H9 (cell line): ENCODE data around the gene CHCHD6. TPM values are rescaled to one million over a fixed set of nuclear protein-coding genes. Genes with fewer than 3 reads are reported as not detected.

Source experiments
- DNase-seq: peaks from one replicate; pipeline ENCODE4 v3.0.0-alpha.2; 2017
- H2AFZ ChIP-seq: one replicate; pipeline ENCODE4 v1.6.1; 2013; ENCODE audit warnings: mild to moderate bottlenecking, low read length, control low read depth, moderate library complexity
- H2AK5ac ChIP-seq: 2 replicates; pipeline ENCODE4 v1.6.1; 2013; ENCODE audit warnings: low read length, control low read depth, mixed read lengths; ENCODE audit not compliant: insufficient read length
- H2BK120ac ChIP-seq: one replicate; pipeline ENCODE4 v1.6.1; 2013; ENCODE audit warnings: low read depth, mild to moderate bottlenecking, low read length, control low read depth, inconsistent platforms; ENCODE audit not compliant: poor library complexity, severe bottlenecking
- H2BK12ac ChIP-seq: 2 replicates; pipeline ENCODE4 v1.6.1; 2013; ENCODE audit warnings: low read length, control low read depth, mixed read lengths, low read depth; ENCODE audit not compliant: insufficient read length
- H2BK15ac ChIP-seq: 2 replicates; pipeline ENCODE4 v1.6.1; 2013; ENCODE audit warnings: low read depth, low read length, control low read depth
- H2BK20ac ChIP-seq: one replicate; pipeline ENCODE4 v1.6.1; 2013; ENCODE audit warnings: low read depth, mild to moderate bottlenecking, low read length, control low read depth, inconsistent platforms; ENCODE audit not compliant: poor library complexity, severe bottlenecking
- H2BK5ac ChIP-seq: 2 replicates; pipeline ENCODE4 v1.6.1; 2013; ENCODE audit warnings: low read length, control low read depth, mixed read lengths; ENCODE audit not compliant: insufficient read length
- H3K14ac ChIP-seq: 2 replicates; pipeline ENCODE4 v1.6.1; 2013; ENCODE audit warnings: low read length, control low read depth; ENCODE audit not compliant: insufficient read depth
- H3K18ac ChIP-seq: 2 replicates; pipeline ENCODE4 v1.6.1; 2013; ENCODE audit warnings: low read depth, mild to moderate bottlenecking, mixed read lengths, low read length, control low read depth; ENCODE audit not compliant: insufficient read length
- H3K23ac ChIP-seq: 2 replicates; pipeline ENCODE4 v1.6.1; 2013; ENCODE audit warnings: low read length, control low read depth, mixed read lengths, low read depth; ENCODE audit not compliant: insufficient read length
- H3K23me2 ChIP-seq: 2 replicates; pipeline ENCODE4 v1.6.1; 2013; ENCODE audit warnings: low read depth, mild to moderate bottlenecking, mixed read lengths, low read length, control low read depth; ENCODE audit not compliant: insufficient read length, poor library complexity, severe bottlenecking
- H3K27ac ChIP-seq: 2 replicates; pipeline ENCODE4 v1.5.1; 2013; ENCODE audit warnings: low read length, control low read depth, mixed read lengths, low read depth; ENCODE audit not compliant: insufficient read length
- H3K27me3 ChIP-seq: 2 replicates; pipeline ENCODE4 v1.6.1; 2013; ENCODE audit warnings: low read length, control low read depth, inconsistent platforms; ENCODE audit not compliant: insufficient read depth
- H3K4ac ChIP-seq: 2 replicates; pipeline ENCODE4 v1.6.1; 2013; ENCODE audit warnings: low read depth, mild to moderate bottlenecking, control low read depth, inconsistent platforms, low read length, moderate library complexity
- H3K4me1 ChIP-seq: 2 replicates; pipeline ENCODE4 v1.6.1; 2013; ENCODE audit warnings: low read length, control low read depth, inconsistent platforms; ENCODE audit not compliant: insufficient read depth
- H3K4me2 ChIP-seq: 2 replicates; pipeline ENCODE4 v1.6.1; 2013; ENCODE audit warnings: low read length, control low read depth, mixed read lengths; ENCODE audit not compliant: insufficient read length, insufficient read depth
- H3K56ac ChIP-seq: 2 replicates; pipeline ENCODE4 v1.6.1; 2013; ENCODE audit warnings: low read depth, mild to moderate bottlenecking, mixed read lengths, low read length, control low read depth; ENCODE audit not compliant: insufficient read length
- H3K79me1 ChIP-seq: 2 replicates; pipeline ENCODE4 v1.6.1; 2013; ENCODE audit warnings: low read depth, mild to moderate bottlenecking, moderate library complexity, low read length, control low read depth, inconsistent platforms; ENCODE audit not compliant: insufficient read depth, poor library complexity, severe bottlenecking
- H3K79me2 ChIP-seq: 2 replicates; pipeline ENCODE4 v1.6.1; 2013; ENCODE audit warnings: low read length, control low read depth, inconsistent platforms; ENCODE audit not compliant: insufficient read depth
- H3K9ac ChIP-seq: 2 replicates; pipeline ENCODE4 v1.6.1; 2013; ENCODE audit warnings: low read length, control low read depth, mixed read lengths; ENCODE audit not compliant: insufficient read length; ENCODE audit errors: extremely low read depth
- H3K9me3 ChIP-seq: one replicate; pipeline ENCODE4 v1.6.1; 2013; ENCODE audit warnings: low read depth, low read length, inconsistent platforms; ENCODE audit not compliant: control insufficient read depth
- H3T11ph ChIP-seq: one replicate; pipeline ENCODE4 v1.6.1; 2013; ENCODE audit warnings: mild to moderate bottlenecking, low read length, control low read depth, inconsistent platforms
- H4K20me1 ChIP-seq: one replicate; pipeline ENCODE4 v1.6.1; 2013; ENCODE audit not compliant: control insufficient read depth, insufficient read length, insufficient read depth
- H4K5ac ChIP-seq: 2 replicates; pipeline ENCODE4 v1.6.1; 2013; ENCODE audit warnings: low read depth, mild to moderate bottlenecking, mixed read lengths, low read length, control low read depth; ENCODE audit not compliant: insufficient read length
- H4K8ac ChIP-seq: replicated peaks from 2 replicates; pipeline ENCODE4 v1.6.1; 2013; ENCODE audit warnings: low read length, control low read depth, mixed read lengths, low read depth; ENCODE audit not compliant: insufficient read length
- H4K91ac ChIP-seq: 2 replicates; pipeline ENCODE4 v1.6.1; 2013; ENCODE audit warnings: low read depth, mild to moderate bottlenecking, moderate library complexity, mixed read lengths, low read length, control low read depth; ENCODE audit not compliant: insufficient read length
- H3K27ac Mint-ChIP-seq, 3 experiments: 2 replicates in 2 of 3; 3 replicates in 1 of 3; pipeline ENCODE4 v1.8.0; 2020 to 2021; ENCODE audit warnings: mixed read lengths in 3 of 3, mild to moderate bottlenecking in 1 of 3, moderate library complexity in 1 of 3
- H3K27me3 Mint-ChIP-seq: 2 replicates; pipeline ENCODE4 v1.8.0; 2021; ENCODE audit warnings: low read depth, mild to moderate bottlenecking, moderate library complexity, mixed read lengths
- H3K36me3 Mint-ChIP-seq, 3 experiments: 2 replicates in 2 of 3; 3 replicates in 1 of 3; pipeline ENCODE4 v1.8.0; 2020 to 2021; ENCODE audit warnings: low read depth in 3 of 3, mixed read lengths in 3 of 3; ENCODE audit not compliant: insufficient read depth in 1 of 3
- H3K4me1 Mint-ChIP-seq, 2 experiments: 2 replicates each; pipeline ENCODE4 v1.8.0; 2020; ENCODE audit warnings: mixed read lengths in 2 of 2
- H3K4me3 Mint-ChIP-seq, 2 experiments: 2 replicates in 1 of 2; 3 replicates in 1 of 2; pipeline ENCODE4 v1.8.0; 2020 to 2021; ENCODE audit warnings: mild to moderate bottlenecking in 2 of 2, mixed read lengths in 2 of 2, moderate library complexity in 1 of 2
- H3K9me3 Mint-ChIP-seq, 2 experiments: 2 replicates in 1 of 2; 3 replicates in 1 of 2; pipeline ENCODE4 v1.8.0; 2020; ENCODE audit warnings: mild to moderate bottlenecking in 2 of 2, mixed read lengths in 2 of 2, moderate library complexity in 1 of 2
- CTCF ChIP-seq: fragments of 200-600 bp; sonication (generic); conservative IDR thresholded peaks from 3 replicates; pipeline ENCODE4 v1.8.0; 2021; ENCODE audit warnings: antibody characterized with exemption, mild to moderate bottlenecking
- total RNA-seq: library from RNA; stranded (reverse); gene quantifications from 2 replicates; pipeline ENCODE4 v1.2.1, GENCODE V29; 2021

Gene CHCHD6
- total RNA-seq, 1 experiment from 2014 or later, result 34.2 TPM

GRCh38 chr3:126770096-126770495 lies 66.1 kb downstream of the CHCHD6 start:
- Histone ChIP-seq H2BK20ac (no peak overlapping the region), H4K8ac (no peak overlapping the region), H2AK5ac (no peak overlapping the region), H4K91ac (no peak overlapping the region), H4K20me1 (no peaks in the 10 kb centered on the region), H3K4me2 (no peak overlapping the region), H3K9me3 (no peaks in the 10 kb centered on the region), H2BK120ac (no peak overlapping the region), H3K27ac (no peak overlapping the region), H3K79me1 (no peaks in the 10 kb centered on the region), H3K14ac (no peak overlapping the region), H3K23ac (no peak overlapping the region), H3K4me1 (peaks cover 2% of the 10 kb centered on the region; the same call in 1 of the 2 replicates), H3T11ph (no peak overlapping the region), H2BK12ac (no peak overlapping the region), H3K9ac (no peak overlapping the region), H3K79me2 (0 out of 2 replicates have a peak, but pooled peaks cover 2% of the 10 kb centered on the region), H3K23me2 (no peaks in the 10 kb centered on the region), H3K56ac (no peak overlapping the region), H3K27me3 (no peaks in the 10 kb centered on the region), H4K5ac (no peak overlapping the region), H3K18ac (no peak overlapping the region), H3K4ac (no peak overlapping the region), H2AFZ (no peak overlapping the region), H2BK5ac (no peak overlapping the region), H2BK15ac (no peak overlapping the region)
- Mint-ChIP-seq H3K27me3 (no peaks in the 10 kb centered on the region), H3K4me3 (no peak overlapping the region), H3K36me3 (peaks cover 7 to 33% (median 29%) of the 10 kb centered on the region in 3 experiments), H3K4me1 (peaks cover 9 to 16% of the 10 kb centered on the region in 2 experiments), H3K9me3 (peaks cover 24 to 27% of the 10 kb centered on the region in 2 experiments), H3K27ac (no peak overlapping the region)
- no peak for DNase-seq
- no peak for TF ChIP-seq CTCF
